HCT116 (cell line): ENCODE results near the gene FTL. TPM values are rescaled to one million over a fixed set of nuclear protein-coding genes. Genes with fewer than 3 reads are reported as not detected.

Source experiments
- ATAC-seq: fragments of 200-7000 bp; cut with Tn5 transposase; 2 replicates; pipeline ENCODE4 v1.9.1; 2020; ENCODE audit warnings: mild to moderate bottlenecking, moderate library complexity
- BruUV-seq: library from RNA; stranded (reverse); fragments of 400-500 nt; replicated peaks from 2 replicates; lab custom pipeline; 2021; lab: Mats Ljungman, UMichigan
- CTCF ChIA-PET: fragments of 300-600 bp; sonication (Branson Sonifier 250); formaldehyde crosslinking; loops from one replicate; lab custom pipeline; 2021; ENCODE audit warnings: antibody characterized with exemption; lab: Charles Lee
- POLR2A ChIA-PET: fragments of 300-600, 350-600 bp; sonication (Branson Sonifier 250); formaldehyde crosslinking; loops from one replicate; lab custom pipeline; 2021; ENCODE audit warnings: antibody characterized with exemption; lab: Charles Lee
- RAD21 ChIA-PET, 2 experiments: fragments of 300-600 bp; sonication (Branson Sonifier 250); formaldehyde crosslinking; loops; one replicate each; lab custom pipeline; 2023; ENCODE audit warnings: low total read pairs in 2 of 2; ENCODE audit not compliant: uncharacterized antibody in 2 of 2, unreplicated experiment in 2 of 2, low non-redundant PET in 1 of 2; lab: Charles Lee
- DNase-seq: peaks from one replicate; pipeline ENCODE4 v3.0.0-alpha.2; 2010; ENCODE audit warnings: low read depth, low spot score
- H2AFZ ChIP-seq: fragments of 200-600 bp; shearing (Covaris generic), sonication (generic); 2 replicates; pipeline ENCODE4 v1.6.1; 2017; ENCODE audit warnings: low read depth, mixed run types, mixed read lengths, antibody characterized with exemption, low read length; ENCODE audit not compliant: poor library complexity, severe bottlenecking
- H3K27ac ChIP-seq: 2 replicates; pipeline ENCODE4 v1.5.1; 2012; ENCODE audit warnings: low read depth, low read length
- H3K27me3 ChIP-seq: fragments of 200-600 bp; sonication (generic); 2 replicates; pipeline ENCODE4 v1.6.1; 2016; ENCODE audit warnings: mixed run types, low read length, mixed read lengths; ENCODE audit not compliant: insufficient read depth
- H3K36me3 ChIP-seq, 2 experiments: fragments of 200-500 bp in 1 of 2; fragments of 200-600 bp in 1 of 2; sonication (Bioruptor generic) in 1 of 2; sonication (generic) in 1 of 2; 2 replicates each; pipeline versions ENCODE4 v1.5.1 to v1.6.1; 2014 to 2016; ENCODE audit warnings: low read length in 2 of 2, inconsistent platforms in 1 of 2, mixed read lengths in 1 of 2, mixed run types in 1 of 2; ENCODE audit not compliant: insufficient read depth in 2 of 2, control insufficient read depth in 1 of 2
- H3K4me1 ChIP-seq, 2 experiments: fragments of 200-600 bp in 1 of 2; sonication (generic) in 1 of 2; 2 replicates each; pipeline versions ENCODE4 v1.5.1 to v1.6.1; 2012 to 2017; ENCODE audit warnings: low read length in 2 of 2, inconsistent platforms in 1 of 2, mild to moderate bottlenecking in 1 of 2, mixed read lengths in 1 of 2, mixed run types in 1 of 2, moderate library complexity in 1 of 2; ENCODE audit not compliant: insufficient read depth in 2 of 2, control insufficient read depth in 1 of 2
- H3K4me2 ChIP-seq: fragments of 200-600 bp; sonication (generic); 2 replicates; pipeline ENCODE4 v1.6.1; 2017; ENCODE audit warnings: mixed run types, low read length, mixed read lengths
- H3K4me3 ChIP-seq, 2 experiments: fragments of 200-600 bp in 1 of 2; sonication (generic) in 1 of 2; replicated peaks in 1 of 2; 2 replicates each; pipeline ENCODE4 v1.5.1; 2011 to 2016; ENCODE audit warnings: low read length in 2 of 2, control low read depth in 1 of 2, low read depth in 1 of 2, mild to moderate bottlenecking in 1 of 2, mixed read lengths in 1 of 2, mixed run types in 1 of 2
- H3K79me2 ChIP-seq: fragments of 200-600 bp; sonication (generic); 2 replicates; pipeline ENCODE4 v1.6.1; 2017; ENCODE audit warnings: mild to moderate bottlenecking, mixed run types, low read length, moderate library complexity, mixed read lengths; ENCODE audit not compliant: insufficient read depth
- H3K9ac ChIP-seq: fragments of 200-600 bp; sonication (generic); 2 replicates; pipeline ENCODE4 v1.6.1; 2016; ENCODE audit warnings: low read length, mixed read lengths
- H3K9me2 ChIP-seq: fragments of 200-600 bp; sonication (generic), shearing (Covaris generic); 2 replicates; pipeline ENCODE4 v1.6.1; 2017; ENCODE audit warnings: mixed run types, mild to moderate bottlenecking, moderate library complexity; ENCODE audit not compliant: insufficient read depth
- H3K9me3 ChIP-seq, 2 experiments: fragments of 200-500 bp in 1 of 2; fragments of 200-600 bp in 1 of 2; sonication (Bioruptor generic) in 1 of 2; sonication (generic) in 1 of 2; 2 replicates each; pipeline ENCODE4 v1.6.1; 2014 to 2017; ENCODE audit warnings: low read length in 2 of 2, mixed read lengths in 2 of 2, inconsistent platforms in 1 of 2, low read depth in 1 of 2, mild to moderate bottlenecking in 1 of 2, mixed run types in 1 of 2, moderate library complexity in 1 of 2; ENCODE audit not compliant: control insufficient read depth in 1 of 2, insufficient read depth in 1 of 2
- H4K20me1 ChIP-seq: fragments of 200-600 bp; sonication (generic), shearing (Covaris generic); 2 replicates; pipeline ENCODE4 v1.6.1; 2017; ENCODE audit warnings: mixed run types, mild to moderate bottlenecking, moderate library complexity; ENCODE audit not compliant: insufficient read depth
- ATF3 ChIP-seq: IDR thresholded peaks from 2 replicates; pipeline ENCODE4 v1.6.1; 2012
- CBX3 ChIP-seq: IDR thresholded peaks from 2 replicates; pipeline ENCODE4 v1.6.1; 2012; ENCODE audit warnings: low read depth
- CEBPB ChIP-seq: IDR thresholded peaks from 2 replicates; pipeline ENCODE4 v1.6.1; 2012; ENCODE audit warnings: low read depth
- CTCF ChIP-seq, 3 experiments: fragments of 200-600 bp in 1 of 3; sonication (generic) in 1 of 3; IDR thresholded peaks in 2 of 3; conservative IDR thresholded peaks in 1 of 3; 2 replicates each; pipeline ENCODE4 v1.5.1; 2012 to 2017; ENCODE audit warnings: low read depth in 2 of 3, low read length in 2 of 3, antibody characterized with exemption in 1 of 3, borderline replicate concordance in 1 of 3, control low read depth in 1 of 3, mild to moderate bottlenecking in 1 of 3, mixed read lengths in 1 of 3, mixed run types in 1 of 3, moderate library complexity in 1 of 3; ENCODE audit not compliant: insufficient read depth in 1 of 3
- ELF1 ChIP-seq: IDR thresholded peaks from 2 replicates; pipeline ENCODE4 v1.6.1; 2012; ENCODE audit warnings: low read depth, borderline replicate concordance
- EZH2 ChIP-seq: fragments of 200-600 bp; sonication (generic); IDR thresholded peaks from 2 replicates; pipeline ENCODE4 v1.6.1; 2017; ENCODE audit warnings: antibody characterized with exemption, mixed run types
- FOSL1 ChIP-seq: IDR thresholded peaks from 2 replicates; pipeline ENCODE4 v1.6.1; 2012; ENCODE audit warnings: low read depth
- JUND ChIP-seq: IDR thresholded peaks from 2 replicates; pipeline ENCODE4 v1.6.1; 2012
- MAX ChIP-seq: IDR thresholded peaks from 2 replicates; pipeline ENCODE4 v1.6.1; 2012
- POLR2A ChIP-seq: IDR thresholded peaks from 2 replicates; pipeline ENCODE4 v1.7.0; 2011; ENCODE audit warnings: borderline replicate concordance; ENCODE audit not compliant: insufficient read depth, insufficient read length; ENCODE audit errors: extremely low read depth
- RAD21 ChIP-seq: IDR thresholded peaks from 2 replicates; pipeline ENCODE4 v1.6.1; 2012; ENCODE audit warnings: low read depth, mild to moderate bottlenecking
- REST ChIP-seq: IDR thresholded peaks from 2 replicates; pipeline ENCODE4 v1.6.1; 2012; ENCODE audit warnings: low read depth
- SIN3A ChIP-seq: IDR thresholded peaks from 2 replicates; pipeline ENCODE4 v1.6.1; 2012; ENCODE audit warnings: low read depth
- SP1 ChIP-seq: IDR thresholded peaks from 2 replicates; pipeline ENCODE4 v1.6.1; 2012; ENCODE audit warnings: low read depth
- SRF ChIP-seq: IDR thresholded peaks from 2 replicates; pipeline ENCODE4 v1.6.1; 2012; ENCODE audit warnings: low read depth
- TCF7L2 ChIP-seq: IDR thresholded peaks from 2 replicates; pipeline ENCODE4 v1.7.0; 2011; ENCODE audit warnings: borderline replicate concordance, inconsistent platforms; ENCODE audit not compliant: insufficient read depth, insufficient read length; ENCODE audit errors: extremely low read depth
- YY1 ChIP-seq: IDR thresholded peaks from 2 replicates; pipeline ENCODE4 v1.6.1; 2011; ENCODE audit warnings: low read length, low read depth, moderate library complexity, mild to moderate bottlenecking; ENCODE audit not compliant: insufficient replicate concordance; ENCODE audit errors: extremely low read depth
- ZBTB33 ChIP-seq: IDR thresholded peaks from 2 replicates; pipeline ENCODE4 v1.6.1; 2011; ENCODE audit warnings: mild to moderate bottlenecking, low read length, moderate library complexity; ENCODE audit not compliant: insufficient replicate concordance; ENCODE audit errors: extremely low read depth
- ZFX ChIP-seq: fragments of 450-650 bp; IDR thresholded peaks from 2 replicates; pipeline ENCODE4 v1.6.1; 2017
- intact Hi-C: fragments of 100-400 bp; cut with micrococcal nuclease; formaldehyde crosslinking; loops from 2 replicates; pipeline ENCODE4 v1.10.0; 2022
- total RNA-seq: library from RNA; stranded (reverse); gene quantifications from one replicate; pipeline ENCODE4 v1.2.1, GENCODE V29; 2021; ENCODE audit not compliant: unreplicated experiment

FTL gene
- total RNA-seq, 1 experiment from 2014 or later: 1,885 TPM

- no TSS peak for BruUV-seq
- intact Hi-C loops: no loop called here
- ChIA-PET CTCF (interaction anchor here (0.8 to 1.1 kb wide), 2 partner anchors 11 to 34 kb away, joined by 3 to 4 read pairs; partner anchors contain the start of genes GYS1 and RUVBL2), RAD21 (interaction anchor here in 1 of 2 experiments (0.7 kb wide), 1 partner anchor 201 kb away, joined by 6 read pairs; no protein-coding TSS in a partner anchor), POLR2A (interaction anchor here (0.6 kb wide), 1 partner anchor 971 kb away, joined by 4 read pairs; no protein-coding TSS in a partner anchor)
- no peaks in the 10 kb centered on the region for H3K9me3 ChIP-seq
- no peak overlapping the region for H3K4me2 ChIP-seq
- H2AFZ ChIP-seq: no peak overlapping the region
- H3K27ac ChIP-seq: no peak overlapping the region
- no peak overlapping the region for H3K4me3 ChIP-seq
- H3K27me3 ChIP-seq: no peaks in the 10 kb centered on the region
- H3K79me2 ChIP-seq: peaks cover 16% of the 10 kb centered on the region
- H3K9ac ChIP-seq: no peak overlapping the region
- H3K4me1 ChIP-seq: peaks cover 38 to 54% of the 10 kb centered on the region in 2 experiments
- ATAC-seq (no peak), DNase-seq (no peak)
- H4K20me1 ChIP-seq: no peaks in the 10 kb centered on the region
- no peaks in the 10 kb centered on the region for H3K9me2 ChIP-seq
- peaks cover 0 to 4% of the 10 kb centered on the region in 2 experiments; a peak in 1 of 4 replicates for H3K36me3 ChIP-seq
- TF ChIP-seq CTCF (IDR thresholded peaks at IDR 0.05 in 2 of 3, conservative IDR thresholded peaks at IDR 0.05 in 1 of 3; ENCODE audit: borderline replicate concordance in 1 of 3, insufficient read depth in 1 of 3, low read depth in 2 of 3, low read length in 2 of 3) (no peak), POLR2A (no peak), FOSL1 (no peak), ATF3 (no peak), JUND (no peak), CEBPB (no peak), SRF (no peak), ZFX (no peak), EZH2 (no peak), MAX (no peak), SIN3A (no peak), SP1 (no peak), YY1 (no peak), TCF7L2 (no peak), ELF1 (no peak), ZBTB33 (no peak), REST (no peak), CBX3 (no peak), RAD21 (no peak)
Observed at GRCh38 chr19:48959341-48960239, 5.5 kb upstream of the FTL start.
